Femur (tissue), 1 donor: ENCODE data around the gene PIP5KL1.
A peak's percentile ranks its signal among the peaks of the same experiment; 100 is the strongest.

ENCODE experiments used
- DNase-seq: peaks from one replicate; pipeline ENCODE4 v3.0.0-alpha.2; 2017

PIP5KL1 gene

GRCh38 chr9:127912882-127913281 is 17.7 kb downstream of the PIP5KL1 start:
- DNase-seq, result peak; percentile 13

GRCh38 chr9:127912296-127912695 is 18.3 kb downstream of the PIP5KL1 start:
- peak; percentile 10 for DNase-seq

- DNase-seq, result peak; percentile 22
These were observed 19.9 kb downstream of the PIP5KL1 start for GRCh38 chr9:127910613-127911205.

GRCh38 chr9:127909839-127910273 is 20.7 kb downstream of the PIP5KL1 start:
- peak; percentile 15 for DNase-seq

- peak; percentile 10 for DNase-seq
These were observed 22.0 kb downstream of the PIP5KL1 start for GRCh38 chr9:127908660-127908926.

GRCh38 chr9:127907867-127908659 is 22.5 kb downstream of the PIP5KL1 start:
- DNase-seq, result peak; percentile 14

- DNase-seq, result peak; percentile 19
These were observed 24.8 kb downstream of the PIP5KL1 start for GRCh38 chr9:127905788-127906191.

- peak; percentile 24 for DNase-seq
These were observed 25.4 kb downstream of the PIP5KL1 start for GRCh38 chr9:127905004-127905728.

- DNase-seq, result peak; percentile 71
These were observed 26.0 kb downstream of the PIP5KL1 start for GRCh38 chr9:127904561-127905003.

GRCh38 chr9:127903557-127904475 is 26.8 kb downstream of the PIP5KL1 start:
- DNase-seq, result peak; percentile 83

- DNase-seq, result peak; percentile 82
These were observed 31.2 kb downstream of the PIP5KL1 start, which contains the start of gene ST6GALNAC6 for GRCh38 chr9:127899128-127899943. Gene ST6GALNAC6 (minus strand): TSS chr9:127899603. CDS start chr9:127897981, 1,622 bp downstream.

- DNase-seq, result peak; percentile 77
These were observed 32.0 kb downstream of the PIP5KL1 start for GRCh38 chr9:127898433-127899127.

GRCh38 chr9:127897193-127897692 is 33.3 kb downstream of the PIP5KL1 start:
- DNase-seq, result peak; percentile 93

- DNase-seq, result no peak
These were observed 34.0 kb downstream of the PIP5KL1 start for GRCh38 chr9:127896395-127897192.

GRCh38 chr9:127895811-127896210 is 34.8 kb downstream of the PIP5KL1 start:
- DNase-seq, result no peak

- DNase-seq, result no peak
These were observed 37.2 kb downstream of the PIP5KL1 start for GRCh38 chr9:127893392-127893791.

GRCh38 chr9:127892831-127893230 is 37.7 kb downstream of the PIP5KL1 start:
- no peak for DNase-seq

- DNase-seq, result no peak
These were observed 40.5 kb downstream of the PIP5KL1 start for GRCh38 chr9:127890053-127890452.

- no peak for DNase-seq
These were observed 42.8 kb downstream of the PIP5KL1 start for GRCh38 chr9:127887792-127888191.
